NB4 (cell line): Measurements from ENCODE around the gene JAK3.

Experiments used
- DNase-seq: peaks from one replicate; pipeline ENCODE4 v3.0.0; 2010; ENCODE audit warnings: low read depth
- H3K4me3 ChIP-seq: one replicate; pipeline ENCODE4 v1.5.1; 2011; ENCODE audit warnings: mild to moderate bottlenecking, low read depth, low read length, moderate library complexity
- CTCF ChIP-seq: IDR thresholded peaks from one replicate; pipeline ENCODE4 v1.5.1; 2012; ENCODE audit warnings: low read depth, low read length
- MAX ChIP-seq: IDR thresholded peaks from 2 replicates; pipeline ENCODE4 v1.6.1; 2011; ENCODE audit warnings: low read depth, low read length
- MYC ChIP-seq: IDR thresholded peaks from 2 replicates; pipeline ENCODE4 v1.6.1; 2011; ENCODE audit warnings: low read depth, low read length
- POLR2A ChIP-seq: IDR thresholded peaks from 2 replicates; pipeline ENCODE4 v1.6.1; 2011; ENCODE audit warnings: mild to moderate bottlenecking; ENCODE audit not compliant: insufficient read length; ENCODE audit errors: extremely low read depth

Gene JAK3

GRCh38 chr19:17862711-17863519, 15.1 kb upstream of the JAK3 start:
- TF ChIP-seq CTCF: no peak
- TF ChIP-seq POLR2A: no peak
- TF ChIP-seq MYC: no peak
- no peak for TF ChIP-seq MAX
- no peak overlapping the region for H3K4me3 ChIP-seq

GRCh38 chr19:17861542-17862402, 14.0 kb upstream of the JAK3 start:
- TF ChIP-seq MYC (no peak), MAX (no peak), POLR2A (no peak), CTCF (no peak)
- DNase-seq: no peak
- H3K4me3 ChIP-seq: peak overlapping the region; percentile 99

More at GRCh38 chr19:17862711-17863519, 15.1 kb upstream of the JAK3 start:
- no peak for DNase-seq

- DNase-seq: no peak
- H3K4me3 ChIP-seq: peak overlapping the region; percentile 99
- TF ChIP-seq MYC: no peak
These were observed 13.2 kb upstream of the JAK3 start for GRCh38 chr19:17860993-17861360.

GRCh38 chr19:17860331-17860992, 12.7 kb upstream of the JAK3 start:
- no peak for DNase-seq
- no peak for TF ChIP-seq POLR2A
- no peak for TF ChIP-seq MAX
- TF ChIP-seq MYC: no peak
- no peak for TF ChIP-seq CTCF
- peak overlapping the region; percentile 99 for H3K4me3 ChIP-seq

- H3K4me3 ChIP-seq: peak within 1 kb of the TSS; percentile 99
- TF ChIP-seq POLR2A: peak; percentile 95
- TF ChIP-seq MAX: peak; percentile 75
- TF ChIP-seq CTCF: peak; percentile 86
- peak; percentile 87 for TF ChIP-seq MYC
- DNase-seq: peak; percentile 100
These were observed 11.9 kb upstream of the JAK3 start, which contains the start of gene RPL18A for GRCh38 chr19:17859533-17860330. RPL18A (plus strand) TSS chr19:17859910; CDS start chr19:17859957, 47 bp downstream.
